Measurements from ENCODE around the gene MYB.
"Not testable (repeated sequence)": the region's sequence is repeated elsewhere in the genome, so short reads cannot be mapped to it uniquely, and the experiment has no call there.

The MYB gene

DNA sequence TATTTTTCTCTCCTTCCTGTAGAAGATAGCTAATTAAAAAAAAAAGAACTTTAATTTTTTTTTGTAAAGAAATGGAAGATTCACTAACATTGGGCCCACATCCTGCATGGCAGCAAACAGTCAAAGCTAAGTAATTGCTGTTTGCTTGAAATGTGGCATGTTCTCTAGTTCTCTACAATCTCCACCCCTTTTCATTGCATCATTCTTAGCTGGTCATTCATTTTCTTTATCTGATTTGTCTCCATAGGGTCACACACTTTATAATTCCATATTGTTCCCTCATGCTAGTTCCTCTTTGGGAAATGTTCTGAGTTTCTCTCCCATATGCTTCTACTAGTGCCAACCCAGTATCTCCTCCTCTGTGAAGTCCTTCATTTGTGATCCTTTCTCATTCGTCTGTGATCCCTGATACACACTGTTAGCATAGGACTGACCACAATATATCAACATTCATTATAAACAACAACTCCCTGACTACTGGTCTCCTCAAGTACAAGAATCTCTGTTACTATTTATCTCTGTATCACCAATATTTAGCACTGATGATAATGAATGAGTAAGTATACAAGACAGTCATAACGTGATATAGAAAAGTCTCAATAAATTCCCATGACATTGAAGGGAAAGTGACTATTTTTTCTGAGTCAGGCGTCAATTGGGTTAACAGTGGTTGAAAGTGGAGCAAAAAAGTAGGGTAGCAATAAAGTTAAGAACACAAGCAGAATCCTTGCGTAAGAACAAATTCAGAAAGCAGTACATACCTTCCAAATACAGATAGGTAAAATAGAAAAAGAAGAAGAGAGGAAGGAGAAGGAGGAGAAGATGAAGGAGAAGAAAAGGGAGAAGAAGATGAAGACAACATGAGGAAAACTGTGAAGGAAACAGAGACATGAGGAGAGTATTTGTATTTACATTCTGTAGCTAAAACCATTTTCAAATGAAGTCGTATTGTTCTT lies 33.2 kb upstream of the MYB start:
- Histone ChIP-seq H3K9me3 (ENCODE audit: control insufficient read depth, insufficient read depth, low read length) (no peaks in the 10 kb centered on the region), H3K4me3 (ENCODE audit: low read depth, low read length) (no peak overlapping the region), H3K27ac (ENCODE audit: low read depth, low read length) (no peak overlapping the region), H3K36me3 (ENCODE audit: control insufficient read depth, insufficient read depth, low read length) (no peaks in the 10 kb centered on the region), H3K9ac (ENCODE audit: low read depth, low read length) (no peak overlapping the region), H3K27me3 (ENCODE audit: control insufficient read depth, insufficient read depth, low read length) (no peaks in the 10 kb centered on the region), H3K4me1 (ENCODE audit: control insufficient read depth, insufficient read depth, low read length) (peaks cover 8% of the 10 kb centered on the region)

DNA sequence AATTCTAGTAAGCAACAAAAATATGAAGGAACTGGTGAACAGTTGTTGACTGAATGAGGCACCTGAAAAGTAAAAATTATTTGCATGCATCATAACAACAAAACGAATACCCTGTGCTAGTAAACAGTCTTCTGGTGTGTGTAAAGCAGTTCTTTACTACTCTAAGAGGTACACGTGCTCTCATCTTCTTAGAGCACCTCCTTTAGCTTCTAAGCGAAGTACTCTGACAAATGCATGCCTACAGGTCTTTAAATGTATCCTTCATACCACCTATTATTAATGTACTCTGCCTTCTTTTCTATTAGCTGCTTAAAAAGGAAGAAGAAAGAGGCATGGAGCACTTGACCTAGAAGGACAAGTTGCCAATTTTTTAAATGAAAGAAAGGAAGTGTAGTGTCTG lies 32.2 kb upstream of the MYB start:
- Histone ChIP-seq H3K4me1 (ENCODE audit: control insufficient read depth, insufficient read depth, low read length) (peaks cover 8% of the 10 kb centered on the region), H3K27ac (ENCODE audit: low read depth, low read length) (no peak overlapping the region), H3K9ac (ENCODE audit: low read depth, low read length) (no peak overlapping the region)

DNA sequence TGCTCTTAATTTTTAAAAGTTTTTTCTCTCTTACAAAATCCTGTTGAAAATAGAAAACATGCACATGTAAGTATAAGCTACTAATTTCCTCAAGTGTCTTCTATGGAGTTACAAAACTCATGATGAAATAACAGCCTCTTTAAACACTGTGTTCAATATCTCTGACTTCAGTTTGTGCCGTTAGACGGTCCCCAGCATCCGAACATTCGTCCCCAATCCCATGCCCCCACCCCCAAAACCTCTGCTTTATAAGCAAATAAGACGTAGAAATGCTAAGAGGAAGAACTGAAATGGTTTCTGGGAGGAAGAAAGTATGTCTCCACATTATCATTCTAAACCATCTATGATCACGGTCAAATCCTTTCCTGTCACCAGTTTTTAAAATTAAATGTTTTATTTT lies 31.7 kb upstream of the MYB start:
- no peaks in the 10 kb centered on the region for H3K36me3 ChIP-seq (ENCODE audit: control insufficient read depth, insufficient read depth, low read length)
- H3K27ac ChIP-seq (ENCODE audit: low read depth, low read length): no peak overlapping the region
- H3K9ac ChIP-seq (ENCODE audit: low read depth, low read length): no peak overlapping the region
- no peaks in the 10 kb centered on the region for H3K9me3 ChIP-seq (ENCODE audit: control insufficient read depth, insufficient read depth, low read length)
- peaks cover 8% of the 10 kb centered on the region for H3K4me1 ChIP-seq (ENCODE audit: control insufficient read depth, insufficient read depth, low read length)
- no peak overlapping the region for H3K4me3 ChIP-seq (ENCODE audit: low read depth, low read length)
- H3K27me3 ChIP-seq (ENCODE audit: control insufficient read depth, insufficient read depth, low read length): no peaks in the 10 kb centered on the region

More for the DNA sequence above, 32.2 kb upstream of the MYB start:
- Histone ChIP-seq H3K27me3 (ENCODE audit: control insufficient read depth, insufficient read depth, low read length) (no peaks in the 10 kb centered on the region), H3K9me3 (ENCODE audit: control insufficient read depth, insufficient read depth, low read length) (no peaks in the 10 kb centered on the region), H3K4me3 (ENCODE audit: low read depth, low read length) (no peak overlapping the region), H3K36me3 (ENCODE audit: control insufficient read depth, insufficient read depth, low read length) (no peaks in the 10 kb centered on the region)

DNA sequence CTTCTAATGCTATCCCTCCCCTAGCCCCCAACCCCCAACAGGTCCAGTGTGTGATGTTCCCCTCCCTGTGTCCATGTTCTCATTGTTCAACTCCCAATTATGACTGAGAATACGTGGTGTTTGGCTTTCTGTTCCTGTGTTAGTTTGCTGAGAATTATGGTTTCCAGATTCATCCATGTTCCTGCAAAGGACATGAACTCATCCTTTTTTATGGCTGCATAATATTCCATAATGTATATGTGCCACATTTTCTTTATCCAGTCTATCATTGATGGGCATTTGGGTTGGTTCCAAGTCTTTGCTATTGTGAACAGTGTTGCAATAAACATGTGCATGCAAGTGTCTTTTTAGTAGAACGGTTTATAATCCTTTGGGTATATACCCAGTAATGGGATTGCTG lies 30.6 kb upstream of the MYB start:
- not testable (repeated sequence) for H3K4me1 ChIP-seq (ENCODE audit: control insufficient read depth, insufficient read depth, low read length); H3K27ac ChIP-seq (ENCODE audit: low read depth, low read length); H3K27me3 ChIP-seq (ENCODE audit: control insufficient read depth, insufficient read depth, low read length); H3K36me3 ChIP-seq (ENCODE audit: control insufficient read depth, insufficient read depth, low read length); H3K4me3 ChIP-seq (ENCODE audit: low read depth, low read length); H3K9ac ChIP-seq (ENCODE audit: low read depth, low read length); H3K9me3 ChIP-seq (ENCODE audit: control insufficient read depth, insufficient read depth, low read length)

DNA sequence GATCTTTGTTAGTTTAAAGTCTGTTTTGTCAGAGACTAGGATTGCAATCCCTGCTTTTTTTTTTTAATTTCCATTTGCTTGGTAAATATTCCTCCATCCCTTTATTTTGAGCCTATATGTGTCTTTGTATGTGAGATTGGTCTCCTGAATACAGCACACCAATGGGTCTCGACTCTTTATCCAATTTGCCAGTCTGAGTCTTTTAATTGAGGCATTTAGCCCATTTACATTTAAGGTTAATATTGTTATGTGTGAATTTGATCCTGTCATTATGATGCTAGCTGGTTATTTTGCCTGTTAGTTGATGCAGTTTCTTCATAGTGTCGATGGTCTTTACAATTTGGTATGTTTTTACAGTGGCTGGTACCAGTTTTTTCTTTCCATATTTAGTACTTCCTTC lies 27.0 kb upstream of the MYB start:
- H3K4me1 ChIP-seq (ENCODE audit: control insufficient read depth, insufficient read depth, low read length); H3K9ac ChIP-seq (ENCODE audit: low read depth, low read length); H3K36me3 ChIP-seq (ENCODE audit: control insufficient read depth, insufficient read depth, low read length); H3K9me3 ChIP-seq (ENCODE audit: control insufficient read depth, insufficient read depth, low read length); H3K27ac ChIP-seq (ENCODE audit: low read depth, low read length); H3K27me3 ChIP-seq (ENCODE audit: control insufficient read depth, insufficient read depth, low read length); H3K4me3 ChIP-seq (ENCODE audit: low read depth, low read length): not testable (repeated sequence)

DNA sequence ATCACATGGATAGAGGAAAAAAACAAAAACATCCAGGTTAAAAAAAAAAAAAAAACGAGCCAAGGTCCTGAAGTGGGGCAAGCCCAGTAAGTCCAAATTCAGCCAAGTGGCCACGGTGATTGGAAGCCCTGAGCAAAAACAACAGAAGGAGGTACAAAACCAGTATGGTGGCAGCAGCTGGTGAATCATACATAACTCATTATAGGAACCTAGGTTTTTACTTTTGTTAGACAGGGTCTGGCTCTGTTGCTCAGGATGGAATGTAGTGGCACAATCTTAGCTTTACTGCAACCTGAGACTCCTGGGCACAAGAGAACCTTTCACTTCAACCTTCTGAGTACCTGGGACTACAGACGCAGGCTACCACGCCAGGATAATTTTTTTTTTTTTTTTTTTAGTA lies 22.7 kb upstream of the MYB start:
- no peak overlapping the region for H3K27ac ChIP-seq (ENCODE audit: low read depth, low read length)
- H3K27me3 ChIP-seq (ENCODE audit: control insufficient read depth, insufficient read depth, low read length): no peaks in the 10 kb centered on the region
- H3K4me3 ChIP-seq (ENCODE audit: low read depth, low read length): no peak overlapping the region
- H3K36me3 ChIP-seq (ENCODE audit: control insufficient read depth, insufficient read depth, low read length): no peaks in the 10 kb centered on the region
- no peaks in the 10 kb centered on the region for H3K9me3 ChIP-seq (ENCODE audit: control insufficient read depth, insufficient read depth, low read length)
- H3K4me1 ChIP-seq (ENCODE audit: control insufficient read depth, insufficient read depth, low read length): no peaks in the 10 kb centered on the region
- H3K9ac ChIP-seq (ENCODE audit: low read depth, low read length): no peak overlapping the region

DNA sequence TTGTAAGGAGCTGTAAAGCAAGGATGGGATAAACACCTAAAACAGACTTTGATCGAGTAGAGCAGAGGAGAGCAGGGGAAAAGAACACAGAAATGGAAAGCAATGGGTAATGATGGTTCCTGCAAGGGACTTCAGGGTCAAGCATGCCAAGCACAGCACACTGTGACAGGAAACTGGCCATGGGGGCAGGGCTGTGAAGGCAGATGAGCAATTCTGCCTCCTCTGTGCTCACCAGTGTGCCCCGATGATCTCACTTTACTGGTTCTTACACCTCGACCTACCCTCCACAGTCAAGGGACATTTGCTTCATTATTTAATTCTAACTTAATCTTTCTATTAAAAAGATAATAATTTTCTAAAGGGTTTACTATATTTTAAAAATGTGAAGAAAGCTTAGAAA lies 21.6 kb upstream of the MYB start:
- Histone ChIP-seq H3K9ac (ENCODE audit: low read depth, low read length) (no peak overlapping the region), H3K4me1 (ENCODE audit: control insufficient read depth, insufficient read depth, low read length) (no peaks in the 10 kb centered on the region), H3K27ac (ENCODE audit: low read depth, low read length) (no peak overlapping the region), H3K36me3 (ENCODE audit: control insufficient read depth, insufficient read depth, low read length) (no peaks in the 10 kb centered on the region), H3K4me3 (ENCODE audit: low read depth, low read length) (no peak overlapping the region), H3K27me3 (ENCODE audit: control insufficient read depth, insufficient read depth, low read length) (no peaks in the 10 kb centered on the region), H3K9me3 (ENCODE audit: control insufficient read depth, insufficient read depth, low read length) (no peaks in the 10 kb centered on the region)

DNA sequence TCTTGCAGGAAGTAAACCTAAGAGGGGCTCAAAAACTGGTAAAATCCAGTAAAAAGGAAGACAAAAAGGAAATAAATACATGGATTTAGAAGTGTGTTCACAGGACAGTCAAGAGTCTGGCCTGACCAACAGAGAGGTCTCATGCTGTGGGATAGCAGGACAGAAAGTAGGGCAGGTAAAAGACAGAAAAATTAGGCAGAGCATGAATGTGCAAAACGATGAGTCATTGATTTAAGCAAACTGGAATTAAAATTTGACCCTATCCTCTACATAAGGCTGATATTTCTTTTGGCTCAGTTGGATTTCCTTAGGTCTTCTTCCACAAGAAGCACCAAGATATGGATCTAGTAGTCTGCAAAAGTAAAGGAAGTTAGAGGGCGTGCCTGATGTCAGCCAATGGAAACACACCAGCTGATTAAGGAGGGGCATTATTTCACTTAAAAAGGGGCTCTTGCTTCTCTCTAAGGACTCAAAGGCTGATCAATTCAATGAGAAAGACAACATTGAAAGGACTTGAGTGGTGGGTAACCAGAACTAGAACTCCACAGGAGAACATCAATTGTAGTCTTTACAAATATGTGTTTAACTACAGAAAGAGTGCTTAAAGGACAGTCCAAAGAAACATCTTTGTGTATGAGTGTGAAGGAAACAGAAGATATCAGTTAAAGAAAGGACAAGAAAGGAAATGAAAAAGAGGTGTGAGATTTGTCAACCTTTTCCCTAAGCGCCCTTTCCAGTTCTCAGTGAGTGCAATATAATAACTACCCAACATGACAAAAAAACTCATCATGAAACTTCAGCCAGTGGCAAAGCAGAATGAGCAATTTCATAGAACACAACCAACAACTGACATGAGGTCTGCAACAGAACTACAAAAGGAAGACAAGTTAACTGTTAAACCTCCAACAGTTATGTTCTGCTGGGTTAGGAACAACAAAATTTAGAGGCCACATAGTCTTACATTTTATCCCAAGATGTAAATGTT lies 19.4 kb upstream of the MYB start:
- H3K9ac ChIP-seq (ENCODE audit: low read depth, low read length): no peak overlapping the region

DNA sequence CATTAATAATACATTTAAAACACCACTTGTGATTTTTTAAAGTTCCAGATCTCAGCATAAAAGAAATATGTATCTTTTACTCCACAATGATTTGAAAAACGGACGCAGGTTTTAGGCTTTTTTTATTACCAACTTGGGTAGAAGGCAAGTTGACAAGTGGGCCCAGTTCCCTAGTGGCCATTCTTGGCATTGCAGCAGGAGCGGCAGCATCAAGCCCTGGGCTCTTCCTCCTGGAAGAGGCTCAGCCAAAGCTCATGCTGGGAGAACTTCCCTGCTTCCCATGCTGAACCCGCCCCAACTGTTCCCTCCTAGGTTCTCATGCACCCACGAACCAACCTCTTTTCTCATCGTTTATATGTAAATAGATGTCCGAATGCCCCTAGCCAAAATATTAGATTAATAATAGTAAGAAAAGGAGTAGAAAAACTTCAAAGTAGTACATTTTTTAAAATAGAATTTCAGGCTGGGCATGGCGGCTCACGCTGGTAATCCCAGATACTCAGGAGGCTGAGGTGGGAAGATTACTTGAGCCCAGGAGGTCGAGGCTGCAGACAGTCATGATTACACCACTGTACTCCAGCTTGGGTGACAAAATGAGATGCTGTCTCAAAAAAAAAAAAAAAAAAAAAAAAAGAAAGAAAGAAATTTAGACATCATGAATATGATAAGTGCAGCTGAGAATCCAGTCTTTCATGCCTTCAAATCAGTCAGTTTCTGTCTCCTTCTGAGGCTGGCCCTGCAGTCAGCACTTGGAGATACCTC lies 18.2 kb upstream of the MYB start:
- H3K27me3 ChIP-seq (ENCODE audit: control insufficient read depth, insufficient read depth, low read length): no peaks in the 10 kb centered on the region
- no peaks in the 10 kb centered on the region for H3K36me3 ChIP-seq (ENCODE audit: control insufficient read depth, insufficient read depth, low read length)
- H3K27ac ChIP-seq (ENCODE audit: low read depth, low read length): no peak overlapping the region

More for the DNA sequence above, 19.4 kb upstream of the MYB start:
- no peaks in the 10 kb centered on the region for H3K27me3 ChIP-seq (ENCODE audit: control insufficient read depth, insufficient read depth, low read length)
- no peaks in the 10 kb centered on the region for H3K4me1 ChIP-seq (ENCODE audit: control insufficient read depth, insufficient read depth, low read length)
- H3K4me3 ChIP-seq (ENCODE audit: low read depth, low read length): no peak overlapping the region
- no peak overlapping the region for H3K27ac ChIP-seq (ENCODE audit: low read depth, low read length)
- H3K9me3 ChIP-seq (ENCODE audit: control insufficient read depth, insufficient read depth, low read length): no peaks in the 10 kb centered on the region
- H3K36me3 ChIP-seq (ENCODE audit: control insufficient read depth, insufficient read depth, low read length): no peaks in the 10 kb centered on the region

DNA sequence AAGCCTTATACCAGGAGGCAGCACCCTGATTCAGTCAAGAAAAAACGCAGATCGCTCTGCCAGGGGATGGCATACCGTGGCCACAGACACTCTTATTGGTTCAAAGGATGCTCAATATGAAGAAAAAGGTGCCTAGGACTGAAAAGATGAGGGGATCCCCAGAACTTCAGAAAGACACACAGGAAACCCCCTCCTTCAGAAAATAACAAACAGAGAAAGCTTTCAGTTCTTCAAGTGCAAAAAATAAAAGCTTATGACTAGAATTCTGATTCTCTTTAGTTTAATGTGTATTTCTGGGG lies 17.7 kb upstream of the MYB start:
- Histone ChIP-seq H3K27ac (ENCODE audit: low read depth, low read length) (no peak overlapping the region), H3K27me3 (ENCODE audit: control insufficient read depth, insufficient read depth, low read length) (no peaks in the 10 kb centered on the region), H3K4me3 (ENCODE audit: low read depth, low read length) (no peak overlapping the region), H3K9ac (ENCODE audit: low read depth, low read length) (no peak overlapping the region), H3K36me3 (ENCODE audit: control insufficient read depth, insufficient read depth, low read length) (no peaks in the 10 kb centered on the region), H3K9me3 (ENCODE audit: control insufficient read depth, insufficient read depth, low read length) (no peaks in the 10 kb centered on the region), H3K4me1 (ENCODE audit: control insufficient read depth, insufficient read depth, low read length) (no peaks in the 10 kb centered on the region)

More for the DNA sequence above, 18.2 kb upstream of the MYB start:
- no peak overlapping the region for H3K4me3 ChIP-seq (ENCODE audit: low read depth, low read length)
- H3K4me1 ChIP-seq (ENCODE audit: control insufficient read depth, insufficient read depth, low read length): no peaks in the 10 kb centered on the region
- H3K9me3 ChIP-seq (ENCODE audit: control insufficient read depth, insufficient read depth, low read length): no peaks in the 10 kb centered on the region
- H3K9ac ChIP-seq (ENCODE audit: low read depth, low read length): no peak overlapping the region

All from HUES48 (cell line).